H9 (cell line): Measurements from ENCODE around the gene LIN28B. TPM values are rescaled to one million over a fixed set of nuclear protein-coding genes. Genes with fewer than 3 reads are reported as not detected.

Source experiments
- DNase-seq: peaks from one replicate; pipeline ENCODE4 v3.0.0-alpha.2; 2017
- H2AFZ ChIP-seq: one replicate; pipeline ENCODE4 v1.6.1; 2013; ENCODE audit warnings: mild to moderate bottlenecking, low read length, control low read depth, moderate library complexity
- H2AK5ac ChIP-seq: 2 replicates; pipeline ENCODE4 v1.6.1; 2013; ENCODE audit warnings: low read length, control low read depth, mixed read lengths; ENCODE audit not compliant: insufficient read length
- H2BK120ac ChIP-seq: one replicate; pipeline ENCODE4 v1.6.1; 2013; ENCODE audit warnings: low read depth, mild to moderate bottlenecking, low read length, control low read depth, inconsistent platforms; ENCODE audit not compliant: poor library complexity, severe bottlenecking
- H2BK12ac ChIP-seq: 2 replicates; pipeline ENCODE4 v1.6.1; 2013; ENCODE audit warnings: low read length, control low read depth, mixed read lengths, low read depth; ENCODE audit not compliant: insufficient read length
- H2BK15ac ChIP-seq: 2 replicates; pipeline ENCODE4 v1.6.1; 2013; ENCODE audit warnings: low read depth, low read length, control low read depth
- H2BK20ac ChIP-seq: one replicate; pipeline ENCODE4 v1.6.1; 2013; ENCODE audit warnings: low read depth, mild to moderate bottlenecking, low read length, control low read depth, inconsistent platforms; ENCODE audit not compliant: poor library complexity, severe bottlenecking
- H2BK5ac ChIP-seq: 2 replicates; pipeline ENCODE4 v1.6.1; 2013; ENCODE audit warnings: low read length, control low read depth, mixed read lengths; ENCODE audit not compliant: insufficient read length
- H3K14ac ChIP-seq: 2 replicates; pipeline ENCODE4 v1.6.1; 2013; ENCODE audit warnings: low read length, control low read depth; ENCODE audit not compliant: insufficient read depth
- H3K18ac ChIP-seq: 2 replicates; pipeline ENCODE4 v1.6.1; 2013; ENCODE audit warnings: low read depth, mild to moderate bottlenecking, mixed read lengths, low read length, control low read depth; ENCODE audit not compliant: insufficient read length
- H3K23ac ChIP-seq: 2 replicates; pipeline ENCODE4 v1.6.1; 2013; ENCODE audit warnings: low read length, control low read depth, mixed read lengths, low read depth; ENCODE audit not compliant: insufficient read length
- H3K23me2 ChIP-seq: 2 replicates; pipeline ENCODE4 v1.6.1; 2013; ENCODE audit warnings: low read depth, mild to moderate bottlenecking, mixed read lengths, low read length, control low read depth; ENCODE audit not compliant: insufficient read length, poor library complexity, severe bottlenecking
- H3K27ac ChIP-seq: 2 replicates; pipeline ENCODE4 v1.5.1; 2013; ENCODE audit warnings: low read length, control low read depth, mixed read lengths, low read depth; ENCODE audit not compliant: insufficient read length
- H3K27me3 ChIP-seq: 2 replicates; pipeline ENCODE4 v1.6.1; 2013; ENCODE audit warnings: low read length, control low read depth, inconsistent platforms; ENCODE audit not compliant: insufficient read depth
- H3K4ac ChIP-seq: 2 replicates; pipeline ENCODE4 v1.6.1; 2013; ENCODE audit warnings: low read depth, mild to moderate bottlenecking, control low read depth, inconsistent platforms, low read length, moderate library complexity
- H3K4me1 ChIP-seq: 2 replicates; pipeline ENCODE4 v1.6.1; 2013; ENCODE audit warnings: low read length, control low read depth, inconsistent platforms; ENCODE audit not compliant: insufficient read depth
- H3K4me2 ChIP-seq: 2 replicates; pipeline ENCODE4 v1.6.1; 2013; ENCODE audit warnings: low read length, control low read depth, mixed read lengths; ENCODE audit not compliant: insufficient read length, insufficient read depth
- H3K56ac ChIP-seq: 2 replicates; pipeline ENCODE4 v1.6.1; 2013; ENCODE audit warnings: low read depth, mild to moderate bottlenecking, mixed read lengths, low read length, control low read depth; ENCODE audit not compliant: insufficient read length
- H3K79me1 ChIP-seq: 2 replicates; pipeline ENCODE4 v1.6.1; 2013; ENCODE audit warnings: low read depth, mild to moderate bottlenecking, moderate library complexity, low read length, control low read depth, inconsistent platforms; ENCODE audit not compliant: insufficient read depth, poor library complexity, severe bottlenecking
- H3K79me2 ChIP-seq: 2 replicates; pipeline ENCODE4 v1.6.1; 2013; ENCODE audit warnings: low read length, control low read depth, inconsistent platforms; ENCODE audit not compliant: insufficient read depth
- H3K9ac ChIP-seq: 2 replicates; pipeline ENCODE4 v1.6.1; 2013; ENCODE audit warnings: low read length, control low read depth, mixed read lengths; ENCODE audit not compliant: insufficient read length; ENCODE audit errors: extremely low read depth
- H3K9me3 ChIP-seq: one replicate; pipeline ENCODE4 v1.6.1; 2013; ENCODE audit warnings: low read depth, low read length, inconsistent platforms; ENCODE audit not compliant: control insufficient read depth
- H3T11ph ChIP-seq: one replicate; pipeline ENCODE4 v1.6.1; 2013; ENCODE audit warnings: mild to moderate bottlenecking, low read length, control low read depth, inconsistent platforms
- H4K20me1 ChIP-seq: one replicate; pipeline ENCODE4 v1.6.1; 2013; ENCODE audit not compliant: control insufficient read depth, insufficient read length, insufficient read depth
- H4K5ac ChIP-seq: 2 replicates; pipeline ENCODE4 v1.6.1; 2013; ENCODE audit warnings: low read depth, mild to moderate bottlenecking, mixed read lengths, low read length, control low read depth; ENCODE audit not compliant: insufficient read length
- H4K8ac ChIP-seq: replicated peaks from 2 replicates; pipeline ENCODE4 v1.6.1; 2013; ENCODE audit warnings: low read length, control low read depth, mixed read lengths, low read depth; ENCODE audit not compliant: insufficient read length
- H4K91ac ChIP-seq: 2 replicates; pipeline ENCODE4 v1.6.1; 2013; ENCODE audit warnings: low read depth, mild to moderate bottlenecking, moderate library complexity, mixed read lengths, low read length, control low read depth; ENCODE audit not compliant: insufficient read length
- H3K27ac Mint-ChIP-seq, 3 experiments: 2 replicates in 2 of 3; 3 replicates in 1 of 3; pipeline ENCODE4 v1.8.0; 2020 to 2021; ENCODE audit warnings: mixed read lengths in 3 of 3, mild to moderate bottlenecking in 1 of 3, moderate library complexity in 1 of 3
- H3K27me3 Mint-ChIP-seq: 2 replicates; pipeline ENCODE4 v1.8.0; 2021; ENCODE audit warnings: low read depth, mild to moderate bottlenecking, moderate library complexity, mixed read lengths
- H3K36me3 Mint-ChIP-seq, 3 experiments: 2 replicates in 2 of 3; 3 replicates in 1 of 3; pipeline ENCODE4 v1.8.0; 2020 to 2021; ENCODE audit warnings: low read depth in 3 of 3, mixed read lengths in 3 of 3; ENCODE audit not compliant: insufficient read depth in 1 of 3
- H3K4me1 Mint-ChIP-seq, 2 experiments: 2 replicates each; pipeline ENCODE4 v1.8.0; 2020; ENCODE audit warnings: mixed read lengths in 2 of 2
- H3K4me3 Mint-ChIP-seq, 2 experiments: 2 replicates in 1 of 2; 3 replicates in 1 of 2; pipeline ENCODE4 v1.8.0; 2020 to 2021; ENCODE audit warnings: mild to moderate bottlenecking in 2 of 2, mixed read lengths in 2 of 2, moderate library complexity in 1 of 2
- H3K9me3 Mint-ChIP-seq, 2 experiments: 2 replicates in 1 of 2; 3 replicates in 1 of 2; pipeline ENCODE4 v1.8.0; 2020; ENCODE audit warnings: mild to moderate bottlenecking in 2 of 2, mixed read lengths in 2 of 2, moderate library complexity in 1 of 2
- WGBS: extraction: QIAGEN DNeasy Blood & Tissue Kit; methylation state at CpG from one replicate; pipeline ENCODE4 v1.1.7; 2013; ENCODE audit warnings: missing lambda C conversion rate, low lambda C conversion rate, mixed read lengths; ENCODE audit not compliant: insufficient read length; ENCODE audit errors: extremely low coverage; 5-methylcytosine and 5-hydroxymethylcytosine counted together
- total RNA-seq: library from RNA; stranded (reverse); gene quantifications from 2 replicates; pipeline ENCODE4 v1.2.1, GENCODE V29; 2021
- TF ChIP-seq, protein P1 (sequence below): fragments of 200-600 bp; sonication (generic); conservative IDR thresholded peaks from 3 replicates; pipeline ENCODE4 v1.8.0; 2021; ENCODE audit warnings: antibody characterized with exemption, mild to moderate bottlenecking

LIN28B gene
- total RNA-seq, 1 experiment from 2014 or later = 110 TPM

GRCh38 chr6:104941729-104942091, 15.2 kb upstream of the LIN28B start:
- no CpG with 5 or more reads among the region's 7 CpGs for WGBS
- no peak overlapping the region; the same call in 1 of the 2 replicates for H3K14ac ChIP-seq
- H3K4ac ChIP-seq = no peak overlapping the region
- no peaks in the 10 kb centered on the region for H3K79me1 ChIP-seq
- H3K4me2 ChIP-seq = peak overlapping the region; percentile 41
- H2BK20ac ChIP-seq = no peak overlapping the region
- no peak overlapping the region for H4K5ac ChIP-seq
- no peaks in the 10 kb centered on the region; the same call in 1 of the 2 replicates for H3K79me2 ChIP-seq
- peaks cover 0 to 8% (median 4%) of the 10 kb centered on the region in 3 experiments; a peak in 6 of 7 replicates for H3K36me3 Mint-ChIP-seq
- peak overlapping the region; percentile 96 to 98 (median 97) for H3K27ac Mint-ChIP-seq
- H3K9me3 ChIP-seq = no peaks in the 10 kb centered on the region
- H3K4me1 ChIP-seq = no peaks in the 10 kb centered on the region
- H3T11ph ChIP-seq = no peak overlapping the region
- no peaks in the 10 kb centered on the region for H3K27me3 Mint-ChIP-seq
- no peak overlapping the region for H2AK5ac ChIP-seq
- H2BK15ac ChIP-seq = no peak overlapping the region
- H3K18ac ChIP-seq = peak overlapping the region; percentile 32
- no peaks in the 10 kb centered on the region for H4K20me1 ChIP-seq
- peaks cover 6% of the 10 kb centered on the region for H3K23me2 ChIP-seq
- H3K23ac ChIP-seq = no peak overlapping the region
- H3K27me3 ChIP-seq = no peaks in the 10 kb centered on the region
- H2BK12ac ChIP-seq = no peak overlapping the region
- TF ChIP-seq, protein P1, sequence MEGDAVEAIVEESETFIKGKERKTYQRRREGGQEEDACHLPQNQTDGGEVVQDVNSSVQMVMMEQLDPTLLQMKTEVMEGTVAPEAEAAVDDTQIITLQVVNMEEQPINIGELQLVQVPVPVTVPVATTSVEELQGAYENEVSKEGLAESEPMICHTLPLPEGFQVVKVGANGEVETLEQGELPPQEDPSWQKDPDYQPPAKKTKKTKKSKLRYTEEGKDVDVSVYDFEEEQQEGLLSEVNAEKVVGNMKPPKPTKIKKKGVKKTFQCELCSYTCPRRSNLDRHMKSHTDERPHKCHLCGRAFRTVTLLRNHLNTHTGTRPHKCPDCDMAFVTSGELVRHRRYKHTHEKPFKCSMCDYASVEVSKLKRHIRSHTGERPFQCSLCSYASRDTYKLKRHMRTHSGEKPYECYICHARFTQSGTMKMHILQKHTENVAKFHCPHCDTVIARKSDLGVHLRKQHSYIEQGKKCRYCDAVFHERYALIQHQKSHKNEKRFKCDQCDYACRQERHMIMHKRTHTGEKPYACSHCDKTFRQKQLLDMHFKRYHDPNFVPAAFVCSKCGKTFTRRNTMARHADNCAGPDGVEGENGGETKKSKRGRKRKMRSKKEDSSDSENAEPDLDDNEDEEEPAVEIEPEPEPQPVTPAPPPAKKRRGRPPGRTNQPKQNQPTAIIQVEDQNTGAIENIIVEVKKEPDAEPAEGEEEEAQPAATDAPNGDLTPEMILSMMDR = no peak
- H3K4me3 Mint-ChIP-seq = peak overlapping the region; percentile 91 to 94
- H3K9me3 Mint-ChIP-seq = peaks cover 0 to 5% of the 10 kb centered on the region in 2 experiments; a peak in 2 of 5 replicates
- no peak overlapping the region for H4K8ac ChIP-seq
- H3K9ac ChIP-seq = peak overlapping the region; percentile 70
- H2BK120ac ChIP-seq = no peak overlapping the region
- H3K56ac ChIP-seq = no peak overlapping the region
- no peak overlapping the region for H2BK5ac ChIP-seq
- H2AFZ ChIP-seq = no peak overlapping the region
- H4K91ac ChIP-seq = no peak overlapping the region
- H3K4me1 Mint-ChIP-seq = peaks cover 20 to 21% of the 10 kb centered on the region in 2 experiments
- no peak for DNase-seq
- no peak overlapping the region for H3K27ac ChIP-seq
